H54 (cell line): ENCODE measurements around the gene NAA15.
"Not testable (repeated sequence)": the region's sequence is repeated elsewhere in the genome, so short reads cannot be mapped to it uniquely, and the experiment has no call there.

ENCODE experiments used
- DNase-seq: peaks from one replicate; pipeline ENCODE4 v3.0.0; 2011; ENCODE audit warnings: low spot score, mixed read lengths; ENCODE audit not compliant: insufficient read length
- FAIRE-seq: peaks from 3 replicates; lab custom pipeline; 2011; peaks lifted over from hg19 to GRCh38; lab: Jason Lieb, UNC
- POLR2A ChIP-seq: IDR thresholded peaks from 2 replicates; pipeline ENCODE4 v1.6.1; 2011; ENCODE audit warnings: low read depth, mild to moderate bottlenecking, low read length

Gene NAA15

GRCh38 chr4:139416073-139416673 is 114.9 kb downstream of the NAA15 start:
- no peak for FAIRE-seq
- no peak for DNase-seq

GRCh38 chr4:139419388-139419914 is 118.1 kb downstream of the NAA15 start:
- FAIRE-seq (no peak), DNase-seq (no peak)
- no peak for TF ChIP-seq POLR2A

More at GRCh38 chr4:139416073-139416673, 114.9 kb downstream of the NAA15 start:
- no peak for TF ChIP-seq POLR2A

- FAIRE-seq (no peak), DNase-seq (no peak)
- no peak for TF ChIP-seq POLR2A
Measured at GRCh38 chr4:139420652-139421051, 119.3 kb downstream of the NAA15 start.

- FAIRE-seq (no peak), DNase-seq (no peak)
- no peak for TF ChIP-seq POLR2A
Measured at GRCh38 chr4:139436122-139436521, 134.8 kb downstream of the NAA15 start.

- DNase-seq (no peak), FAIRE-seq (no peak)
- no peak for TF ChIP-seq POLR2A
Measured at GRCh38 chr4:139438141-139438540, 136.8 kb downstream of the NAA15 start.

- DNase-seq, result no peak
- no peak for FAIRE-seq
- TF ChIP-seq POLR2A, result no peak
Measured at GRCh38 chr4:139441029-139441428, 139.7 kb downstream of the NAA15 start.

- FAIRE-seq (no peak), DNase-seq (no peak)
- TF ChIP-seq POLR2A, result no peak
Measured at GRCh38 chr4:139443661-139444060, 142.4 kb downstream of the NAA15 start.

- FAIRE-seq, DNase-seq: not testable (repeated sequence)
Measured at GRCh38 chr4:139444881-139445280, 143.6 kb downstream of the NAA15 start.

GRCh38 chr4:139447078-139447477 is 145.8 kb downstream of the NAA15 start:
- not testable (repeated sequence) for FAIRE-seq, DNase-seq

GRCh38 chr4:139450586-139450985 is 149.3 kb downstream of the NAA15 start:
- TF ChIP-seq POLR2A, result no peak
- DNase-seq (no peak), FAIRE-seq (no peak)

GRCh38 chr4:139451997-139452396 is 150.7 kb downstream of the NAA15 start:
- FAIRE-seq (no peak), DNase-seq (no peak)
- no peak for TF ChIP-seq POLR2A

- TF ChIP-seq POLR2A, result no peak
- FAIRE-seq, result no peak
Measured at GRCh38 chr4:139453041-139453370, 151.7 kb downstream of the NAA15 start.

GRCh38 chr4:139453371-139454110 is 152.2 kb downstream of the NAA15 start:
- DNase-seq (peak; percentile 73), FAIRE-seq (peak; percentile 45)
- peak; percentile 90 for TF ChIP-seq POLR2A

More at GRCh38 chr4:139453041-139453370, 151.7 kb downstream of the NAA15 start:
- no peak for DNase-seq

- peak; percentile 53; the same call in 1 of the 2 replicates for TF ChIP-seq POLR2A
- DNase-seq, result no peak
- no peak for FAIRE-seq
Measured at GRCh38 chr4:139454111-139455045, 153.1 kb downstream of the NAA15 start, which contains the start of gene RAB33B. Gene RAB33B (plus strand): TSS chr4:139454121. CDS start chr4:139454196, 75 bp downstream.
